Cardiac muscle cell (in vitro differentiated cells and primary cell): ENCODE data around the gene SHISA9. TPM values are rescaled to one million over a fixed set of nuclear protein-coding genes. Genes with fewer than 3 reads are reported as not detected.

Source experiments
- DNase-seq, 2 donors: peaks; one replicate each; pipeline versions ENCODE4 v3.0.0 to v3.0.0-alpha.2; 2010 to 2017; ENCODE audit warnings: low read depth in 1 of 2, low spot score in 1 of 2
- H3K27ac ChIP-seq: fragments of 200-600 bp; sonication (generic); 2 replicates; pipeline ENCODE4 v1.5.1; 2016
- H3K27me3 ChIP-seq: fragments of 200-600 bp; sonication (generic); 2 replicates; pipeline ENCODE4 v1.6.0; 2016; ENCODE audit warnings: control low read depth
- H3K36me3 ChIP-seq: fragments of 200-600 bp; sonication (generic); 2 replicates; pipeline ENCODE4 v1.5.1; 2016; ENCODE audit warnings: control low read depth
- H3K4me1 ChIP-seq: fragments of 200-600 bp; sonication (generic); 2 replicates; pipeline ENCODE4 v1.8.1; 2017; ENCODE audit warnings: low read depth, mild to moderate bottlenecking, mixed run types
- H3K4me3 ChIP-seq: fragments of 200-600 bp; sonication (generic); 2 replicates; pipeline ENCODE4 v1.5.1; 2016; ENCODE audit warnings: mild to moderate bottlenecking
- H3K9me3 ChIP-seq: fragments of 200-600 bp; sonication (generic); 2 replicates; pipeline ENCODE4 v1.5.1; 2017; ENCODE audit warnings: low read depth, mild to moderate bottlenecking, control low read depth
- CTCF ChIP-seq: IDR thresholded peaks from 2 replicates; pipeline ENCODE4 v1.5.1; 2012; ENCODE audit warnings: low read depth, mild to moderate bottlenecking, low read length
- polyA plus RNA-seq: library from polyadenylated mRNA; unstranded; fragments of >200 nt; fragmentation: Nextera tagmentation; extraction: Ambion mirVana; gene quantifications from 2 replicates; pipeline ENCODE4 v1.2.1, GENCODE V29; 2016
- total RNA-seq: library from RNA; depleted of rRNA; stranded (reverse); fragments of >200 nt; gene quantifications from 2 replicates; pipeline ENCODE4 v1.2.3, GENCODE V29; 2016

SHISA9 gene
- total and polyA plus RNA-seq, 2 experiments from 2014 or later = 0.03 TPM; not detected in 1

GRCh38 chr16:13030769-13031168 is 129.4 kb downstream of the SHISA9 start:
- TF ChIP-seq CTCF = no peak
- Histone ChIP-seq H3K36me3 (no peaks in the 10 kb centered on the region), H3K27ac (no peak overlapping the region), H3K9me3 (no peaks in the 10 kb centered on the region), H3K4me3 (no peak overlapping the region), H3K27me3 (no peaks in the 10 kb centered on the region), H3K4me1 (no peaks in the 10 kb centered on the region)
- no peak for DNase-seq

DNA sequence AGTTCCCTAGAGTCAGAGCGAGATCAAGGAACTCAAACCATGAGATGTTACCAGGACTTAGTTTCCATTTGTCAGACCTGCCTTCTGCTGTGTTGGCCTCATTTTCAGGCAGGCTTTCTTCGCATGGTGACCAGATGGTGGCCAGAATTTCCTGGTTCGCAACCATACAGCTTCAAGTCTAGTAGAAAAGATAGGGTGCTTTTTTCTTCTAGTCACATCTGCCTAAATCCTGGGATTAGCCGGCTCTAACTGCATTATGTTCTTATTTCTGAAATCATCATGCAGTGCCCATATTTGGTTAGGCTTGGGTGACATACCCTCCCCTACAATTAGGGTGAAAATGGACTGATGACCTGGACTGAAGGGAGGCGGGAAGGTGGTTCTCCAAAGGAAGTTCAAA is 131.5 kb downstream of the SHISA9 start:
- no peak for TF ChIP-seq CTCF
- no peaks in the 10 kb centered on the region for H3K27me3 ChIP-seq
- no peaks in the 10 kb centered on the region for H3K4me1 ChIP-seq
- H3K4me3 ChIP-seq = no peak overlapping the region
- H3K9me3 ChIP-seq = no peaks in the 10 kb centered on the region
- no peak overlapping the region for H3K27ac ChIP-seq
- H3K36me3 ChIP-seq = no peaks in the 10 kb centered on the region
- no peak for DNase-seq

DNA sequence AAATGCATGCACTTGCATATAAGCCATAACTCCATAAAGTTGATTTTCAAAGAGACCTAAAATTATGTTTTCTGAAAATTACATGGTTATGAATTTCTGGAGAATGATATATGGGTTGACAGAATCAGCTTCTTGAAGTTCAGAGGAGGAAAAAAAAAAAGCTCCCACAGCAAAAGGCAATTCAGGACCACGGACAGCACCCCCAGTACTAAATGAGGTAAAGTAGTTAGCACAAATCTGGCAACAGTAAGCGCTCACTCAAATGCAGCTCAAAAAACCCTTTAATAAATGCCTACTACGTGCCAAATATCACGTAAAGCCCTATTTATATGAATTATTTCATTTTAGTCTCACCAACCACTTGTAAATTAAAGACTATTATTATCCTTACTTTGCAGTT is 135.2 kb downstream of the SHISA9 start:
- H3K36me3 ChIP-seq = no peaks in the 10 kb centered on the region
- no peak overlapping the region for H3K4me3 ChIP-seq
- no peaks in the 10 kb centered on the region for H3K27me3 ChIP-seq
- no peaks in the 10 kb centered on the region for H3K4me1 ChIP-seq
- H3K9me3 ChIP-seq = no peaks in the 10 kb centered on the region
- DNase-seq = peak; percentile 23 to 91
- H3K27ac ChIP-seq = no peak overlapping the region
- no peak for TF ChIP-seq CTCF

DNA sequence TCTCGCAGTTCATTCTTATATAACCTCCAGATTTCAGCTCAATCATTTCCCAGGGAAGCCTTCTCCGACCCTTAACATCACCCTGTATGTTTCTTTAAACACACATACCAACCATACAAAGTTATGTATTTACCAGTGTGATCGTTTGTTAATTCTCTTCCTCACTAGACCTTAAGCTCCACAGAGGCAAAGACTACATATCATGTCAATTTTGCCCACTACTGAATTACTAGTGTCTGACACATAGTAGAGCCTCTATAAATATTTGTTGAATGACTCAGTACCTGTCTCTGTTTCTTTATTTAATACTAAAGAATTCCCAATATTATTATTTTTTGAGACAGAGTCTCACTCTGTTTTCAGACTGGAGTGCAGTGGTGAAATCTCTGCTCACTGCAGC is 137.2 kb downstream of the SHISA9 start:
- Histone ChIP-seq H3K4me1 (no peaks in the 10 kb centered on the region), H3K9me3 (no peaks in the 10 kb centered on the region), H3K27ac (no peak overlapping the region), H3K36me3 (no peaks in the 10 kb centered on the region), H3K4me3 (no peak overlapping the region), H3K27me3 (no peaks in the 10 kb centered on the region)
- no peak for TF ChIP-seq CTCF
- DNase-seq = no peak

DNA sequence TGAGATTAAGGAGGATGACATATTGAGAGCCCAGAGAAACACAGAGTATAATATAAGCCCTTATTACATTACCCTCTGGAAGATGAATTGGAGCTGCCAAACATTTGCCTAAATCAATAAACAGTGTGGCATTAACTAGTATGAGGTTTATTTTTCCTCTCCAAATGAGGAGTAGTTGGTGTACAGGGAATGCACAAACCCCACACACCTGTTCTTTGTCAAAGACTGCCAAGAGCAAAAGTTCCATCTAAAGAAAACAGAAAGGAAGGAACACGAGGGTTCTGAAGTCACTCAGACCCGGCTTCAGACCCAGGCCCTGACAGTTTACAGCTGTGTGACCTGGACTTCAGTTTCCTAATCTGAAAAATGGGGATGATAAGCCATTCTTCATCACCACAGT is 138.1 kb downstream of the SHISA9 start:
- TF ChIP-seq CTCF = no peak
- Histone ChIP-seq H3K4me1 (no peaks in the 10 kb centered on the region), H3K9me3 (no peaks in the 10 kb centered on the region), H3K4me3 (no peak overlapping the region), H3K27ac (no peak overlapping the region), H3K36me3 (no peaks in the 10 kb centered on the region), H3K27me3 (no peaks in the 10 kb centered on the region)
- no peak for DNase-seq

DNA sequence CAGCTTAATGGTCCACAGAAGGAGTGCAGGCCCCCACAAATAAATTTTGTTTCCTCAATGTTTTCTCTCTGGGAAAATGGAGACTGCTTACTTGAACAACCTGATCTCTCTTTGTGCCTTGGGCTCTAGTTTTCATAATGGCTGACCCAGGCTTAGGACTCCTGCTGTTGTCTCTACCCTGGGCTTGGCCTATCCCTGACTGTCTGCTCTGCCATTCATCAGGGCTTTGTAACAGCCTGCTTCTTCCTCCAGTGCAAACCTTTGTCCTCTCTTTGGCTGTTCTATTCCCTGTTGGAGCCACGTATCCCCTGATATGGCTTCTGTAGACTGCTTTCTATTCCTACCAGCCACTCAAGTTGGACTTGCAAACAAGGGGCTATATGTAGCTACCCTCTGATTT is 139.8 kb downstream of the SHISA9 start:
- no peaks in the 10 kb centered on the region for H3K4me1 ChIP-seq
- no peak overlapping the region for H3K4me3 ChIP-seq

More for the DNA sequence above, 139.8 kb downstream of the SHISA9 start:
- Histone ChIP-seq H3K9me3 (no peaks in the 10 kb centered on the region), H3K27ac (no peak overlapping the region), H3K27me3 (no peaks in the 10 kb centered on the region), H3K36me3 (no peaks in the 10 kb centered on the region)
- DNase-seq = no peak
- TF ChIP-seq CTCF = no peak
